ENCODE data around the gene TAOK3.
"Not testable (repeated sequence)": the region's sequence is repeated elsewhere in the genome, so short reads cannot be mapped to it uniquely, and the experiment has no call there.

The TAOK3 gene

GRCh38 chr12:118372541-118373495, at the start of gene TAOK3:
Gene TAOK3, minus strand, starts transcription at chr12:118372907. Its CDS starts 117,340 bp downstream, at chr12:118255567.
- peak; percentile 99 for DNase-seq

GRCh38 chr12:118420673-118421072, 48.0 kb upstream of the TAOK3 start:
- DNase-seq, result no peak

GRCh38 chr12:118418385-118419057, 45.8 kb upstream of the TAOK3 start:
- no peak for DNase-seq

- no peak for DNase-seq
Measured at GRCh38 chr12:118417942-118418341, 45.2 kb upstream of the TAOK3 start.

- no peak for DNase-seq
Measured at GRCh38 chr12:118409834-118410233, 37.1 kb upstream of the TAOK3 start.

DNA sequence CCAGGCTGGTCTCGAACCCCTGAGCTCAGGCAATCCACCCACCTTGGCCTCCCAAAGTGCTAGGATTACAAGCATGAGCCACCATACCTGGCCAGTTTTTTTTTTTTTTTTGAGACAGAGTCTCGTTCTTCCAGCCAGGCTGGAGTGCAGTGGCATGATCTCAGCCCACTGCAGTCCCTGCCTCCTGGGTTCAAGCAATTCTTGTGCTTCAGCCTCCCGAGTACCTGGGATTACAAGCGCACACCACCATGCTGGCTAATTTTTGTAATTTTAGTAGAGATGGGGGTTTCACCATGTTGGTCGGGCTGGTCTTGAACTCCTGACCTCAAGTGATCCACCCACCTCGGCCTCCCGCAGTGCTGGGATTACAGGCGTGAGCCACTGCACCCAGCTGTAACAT, 35.5 kb upstream of the TAOK3 start:
- not testable (repeated sequence) for DNase-seq

- DNase-seq, result peak; percentile 71
Measured at GRCh38 chr12:118404876-118405521, 32.3 kb upstream of the TAOK3 start.

GRCh38 chr12:118402251-118402650, 29.5 kb upstream of the TAOK3 start:
- DNase-seq, result peak; percentile 74

DNA sequence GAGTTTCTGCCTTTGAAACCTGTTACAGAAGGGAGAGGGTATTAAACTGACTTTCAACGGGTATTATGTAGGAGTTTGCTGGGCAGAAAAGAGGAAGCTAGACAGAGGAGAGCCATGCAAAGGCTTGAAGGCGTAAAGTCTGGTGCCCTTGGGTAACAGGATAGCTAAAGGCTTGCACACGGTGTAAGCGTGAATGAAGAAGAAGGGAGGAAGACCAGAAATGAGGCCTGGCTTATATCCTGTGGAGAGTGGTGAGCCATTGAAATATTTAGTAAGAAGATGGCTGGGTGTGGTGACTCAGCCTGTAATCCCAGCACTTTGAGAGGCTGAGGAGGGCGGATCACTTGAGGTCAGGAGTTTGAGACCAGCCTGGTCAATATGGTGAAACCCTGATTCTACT, 26.2 kb upstream of the TAOK3 start:
- peak; percentile 23 for DNase-seq

- DNase-seq, result no peak
Measured at GRCh38 chr12:118398524-118398923, 25.8 kb upstream of the TAOK3 start.

- no peak for DNase-seq
Measured at GRCh38 chr12:118397708-118398440, 25.2 kb upstream of the TAOK3 start.

GRCh38 chr12:118391836-118392235, 19.1 kb upstream of the TAOK3 start:
- DNase-seq, result no peak

DNA sequence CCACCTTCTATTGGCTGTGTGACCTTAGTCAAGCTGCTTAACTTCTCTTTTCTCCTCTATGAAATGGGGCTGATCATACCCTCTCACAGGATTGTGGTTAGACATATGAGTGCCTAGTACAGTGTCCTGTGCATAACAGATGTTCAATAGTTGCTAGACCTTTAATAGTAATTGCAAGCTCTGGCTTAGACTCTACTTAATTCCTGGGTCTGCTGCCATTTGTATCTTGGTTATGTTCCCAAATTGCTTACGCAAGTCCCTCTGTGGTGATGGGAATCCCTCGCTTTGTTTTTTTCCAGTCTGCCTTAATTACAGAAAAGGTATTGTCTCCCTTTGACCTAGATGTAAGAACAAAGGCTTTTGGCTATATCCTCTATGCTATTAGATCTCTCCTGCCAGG, 18.7 kb upstream of the TAOK3 start:
- no peak for DNase-seq

DNA sequence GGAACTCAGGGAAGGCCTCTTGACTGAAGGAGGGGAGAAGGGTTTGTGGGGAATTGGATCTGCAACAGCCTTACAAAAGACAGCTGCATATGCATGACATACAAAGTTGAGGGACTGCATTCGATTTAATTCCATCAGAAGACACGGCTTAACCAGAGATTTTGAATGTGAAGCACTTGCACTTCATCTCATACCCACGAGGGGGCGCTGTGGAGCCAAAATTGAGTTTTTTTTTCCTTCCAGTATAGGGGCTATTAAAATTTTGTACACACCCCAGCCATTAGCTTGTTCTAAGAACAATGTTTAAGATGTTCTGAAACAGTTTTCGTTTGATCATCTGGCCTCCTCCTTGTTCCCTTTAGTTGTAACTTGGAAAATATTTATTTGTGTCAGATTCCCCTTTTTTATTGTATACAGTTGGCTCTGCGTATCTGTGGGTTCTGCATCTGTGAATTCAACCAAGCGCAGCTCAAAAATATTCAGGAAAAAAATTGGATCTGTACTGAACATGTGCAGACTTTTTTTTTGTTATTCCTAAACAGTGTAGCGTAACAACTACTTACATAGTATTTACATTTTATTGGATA, 5.3 kb upstream of the TAOK3 start:
- peak; percentile 69 for DNase-seq

GRCh38 chr12:118377021-118377883, 4.5 kb upstream of the TAOK3 start:
- no peak for DNase-seq

- peak; percentile 74 for DNase-seq
Measured at GRCh38 chr12:118376089-118377020, 3.6 kb upstream of the TAOK3 start, which contains the start of gene SUDS3. Gene SUDS3, plus strand, starts transcription at chr12:118376555. Its CDS starts 137 bp downstream, at chr12:118376692.

GRCh38 chr12:118375348-118375747, 2.6 kb upstream of the TAOK3 start:
- DNase-seq, result no peak

GRCh38 chr12:118374909-118375308, 2.2 kb upstream of the TAOK3 start:
- DNase-seq, result no peak

DNA sequence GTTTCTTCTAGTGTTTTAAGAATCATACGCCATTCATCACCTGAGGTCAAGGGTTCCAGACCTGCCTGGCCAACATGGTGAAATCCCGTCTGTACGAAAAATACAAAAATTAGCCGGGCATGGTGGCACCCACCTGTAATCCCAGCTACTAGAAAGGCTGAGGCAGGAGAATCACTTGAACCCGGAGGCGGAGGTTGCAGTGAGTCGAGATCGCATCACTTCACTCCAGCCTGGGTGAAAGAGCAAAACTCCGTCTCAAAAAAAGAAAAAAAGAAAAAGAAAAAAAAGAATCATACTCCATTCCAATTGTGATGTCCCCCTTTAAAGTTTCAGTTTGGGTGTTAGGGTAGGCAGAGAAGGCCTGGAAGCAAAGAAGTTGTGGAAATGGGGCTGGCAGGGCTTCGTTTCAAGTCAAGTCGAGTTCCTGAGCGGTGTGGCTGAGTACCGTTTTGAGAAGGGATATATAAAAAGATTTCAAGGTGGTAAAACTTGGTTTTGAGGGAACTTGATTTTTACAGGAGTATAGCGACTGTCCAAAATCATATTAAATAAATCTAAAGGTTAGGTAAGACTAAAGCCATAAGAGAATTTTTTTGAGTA, 1.5 kb upstream of the TAOK3 start:
- DNase-seq, result no peak

- no peak for DNase-seq
Measured at GRCh38 chr12:118373616-118374015, 909 bp upstream of the TAOK3 start.

All from EL (cell line).